GM12865 (cell line): ENCODE data around the gene R3HDM1.

Experiments
- DNase-seq: peaks from one replicate; pipeline ENCODE4 v3.0.0; 2010; ENCODE audit warnings: low read depth
- H3K4me3 ChIP-seq: 2 replicates; pipeline ENCODE4 v1.5.1; 2011; ENCODE audit warnings: mild to moderate bottlenecking, low read depth, low read length, control low read depth
- TF ChIP-seq, protein P1 (sequence below): IDR thresholded peaks from 2 replicates; pipeline ENCODE4 v1.5.1; 2011; ENCODE audit warnings: low read length, control low read depth, low read depth, inconsistent platforms; ENCODE audit not compliant: insufficient read depth; ENCODE audit errors: missing control alignments

R3HDM1 gene

DNA sequence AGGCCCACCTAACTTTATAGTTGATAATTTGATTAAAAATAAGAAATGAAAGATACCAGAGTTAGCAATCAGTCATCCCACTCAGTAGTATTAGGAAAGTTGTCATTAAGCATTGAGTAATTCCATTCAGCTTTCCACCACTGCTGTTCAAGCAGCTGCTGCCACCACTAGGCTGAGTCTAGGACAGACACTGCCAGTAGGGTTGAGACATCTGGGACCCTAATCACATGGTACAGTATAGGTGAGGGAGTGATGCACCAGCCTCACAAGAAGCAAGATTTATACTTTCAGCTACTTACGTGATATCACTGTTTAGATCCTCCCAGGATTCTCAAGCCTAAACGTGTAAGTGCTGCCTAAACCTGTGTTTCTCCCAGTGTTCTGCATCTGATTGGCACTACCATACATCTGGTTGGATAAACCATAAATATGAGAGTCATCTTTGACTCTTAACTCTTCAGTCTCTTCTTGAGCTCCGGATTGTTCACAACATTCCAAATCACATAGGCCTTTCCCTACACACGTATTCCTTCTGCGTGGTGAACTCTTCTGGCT lies 213.6 kb downstream of the R3HDM1 start:
- TF ChIP-seq, protein P1, sequence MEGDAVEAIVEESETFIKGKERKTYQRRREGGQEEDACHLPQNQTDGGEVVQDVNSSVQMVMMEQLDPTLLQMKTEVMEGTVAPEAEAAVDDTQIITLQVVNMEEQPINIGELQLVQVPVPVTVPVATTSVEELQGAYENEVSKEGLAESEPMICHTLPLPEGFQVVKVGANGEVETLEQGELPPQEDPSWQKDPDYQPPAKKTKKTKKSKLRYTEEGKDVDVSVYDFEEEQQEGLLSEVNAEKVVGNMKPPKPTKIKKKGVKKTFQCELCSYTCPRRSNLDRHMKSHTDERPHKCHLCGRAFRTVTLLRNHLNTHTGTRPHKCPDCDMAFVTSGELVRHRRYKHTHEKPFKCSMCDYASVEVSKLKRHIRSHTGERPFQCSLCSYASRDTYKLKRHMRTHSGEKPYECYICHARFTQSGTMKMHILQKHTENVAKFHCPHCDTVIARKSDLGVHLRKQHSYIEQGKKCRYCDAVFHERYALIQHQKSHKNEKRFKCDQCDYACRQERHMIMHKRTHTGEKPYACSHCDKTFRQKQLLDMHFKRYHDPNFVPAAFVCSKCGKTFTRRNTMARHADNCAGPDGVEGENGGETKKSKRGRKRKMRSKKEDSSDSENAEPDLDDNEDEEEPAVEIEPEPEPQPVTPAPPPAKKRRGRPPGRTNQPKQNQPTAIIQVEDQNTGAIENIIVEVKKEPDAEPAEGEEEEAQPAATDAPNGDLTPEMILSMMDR, result no peak
- peak; percentile 42 for DNase-seq

DNA sequence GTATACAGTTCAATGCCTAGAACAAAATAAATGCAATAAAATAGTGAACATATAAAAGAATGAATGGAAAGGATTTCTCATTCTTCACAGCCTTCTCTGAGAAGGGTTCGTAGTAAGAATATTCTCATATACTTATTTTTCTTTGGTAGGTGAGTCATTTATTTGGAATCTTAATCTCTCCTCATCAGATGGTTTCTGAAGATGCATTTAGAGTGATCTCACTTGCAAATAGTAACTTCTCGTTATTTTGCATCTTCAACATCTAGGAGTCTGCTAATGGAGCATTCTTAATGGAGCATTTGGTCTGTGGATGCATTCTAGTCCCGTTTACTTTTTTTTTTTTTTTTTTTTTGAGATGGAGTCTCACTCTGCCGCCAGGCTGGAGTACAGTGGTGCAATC lies 214.3 kb downstream of the R3HDM1 start:
- no peak for DNase-seq
- no peak overlapping the region for H3K4me3 ChIP-seq
- TF ChIP-seq, protein P1, result no peak

More for the DNA sequence above, 213.6 kb downstream of the R3HDM1 start:
- H3K4me3 ChIP-seq, result no peak overlapping the region

DNA sequence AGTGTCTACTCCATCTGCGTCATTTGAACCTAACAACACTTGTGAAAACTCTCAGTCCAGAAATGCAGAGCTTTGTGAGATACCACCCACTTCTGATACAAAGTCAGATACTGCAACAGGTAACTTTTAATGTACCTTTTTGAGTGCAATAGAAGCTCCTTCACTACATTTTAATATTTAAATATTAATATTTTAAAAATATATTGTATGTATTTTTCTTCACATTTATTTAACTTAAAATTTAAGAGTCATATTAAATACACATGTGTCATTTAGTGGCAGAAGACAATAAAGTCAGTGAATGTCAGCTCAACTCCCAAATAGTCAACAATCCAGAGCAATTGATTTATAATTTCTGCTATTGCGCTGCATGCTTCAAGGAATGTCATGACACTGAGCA lies 224.3 kb downstream of the R3HDM1 start:
- no peak for DNase-seq
- H3K4me3 ChIP-seq, result no peak overlapping the region
- TF ChIP-seq, protein P1, result no peak

DNA sequence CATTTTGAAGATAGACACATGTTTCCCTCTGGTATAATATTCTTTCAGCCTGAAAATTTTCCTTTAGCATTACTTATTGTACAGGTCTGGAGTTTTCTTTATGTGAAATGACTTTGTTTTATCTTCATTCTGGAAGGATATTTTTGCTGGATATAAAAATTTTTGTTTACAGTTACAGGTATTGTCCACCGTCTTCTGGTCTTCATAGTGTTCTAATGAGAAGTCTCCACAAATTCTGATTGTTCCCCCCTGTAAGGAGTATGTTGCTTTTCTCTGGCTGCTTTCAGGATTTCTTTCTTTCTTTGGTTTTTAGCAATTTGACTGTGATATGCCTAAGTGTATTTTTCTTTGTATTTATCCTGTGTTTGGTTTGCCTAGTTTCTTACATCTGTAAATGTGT lies 225.4 kb downstream of the R3HDM1 start:
- H3K4me3 ChIP-seq, result no peak overlapping the region
- no peak for DNase-seq
- TF ChIP-seq, protein P1, result no peak

DNA sequence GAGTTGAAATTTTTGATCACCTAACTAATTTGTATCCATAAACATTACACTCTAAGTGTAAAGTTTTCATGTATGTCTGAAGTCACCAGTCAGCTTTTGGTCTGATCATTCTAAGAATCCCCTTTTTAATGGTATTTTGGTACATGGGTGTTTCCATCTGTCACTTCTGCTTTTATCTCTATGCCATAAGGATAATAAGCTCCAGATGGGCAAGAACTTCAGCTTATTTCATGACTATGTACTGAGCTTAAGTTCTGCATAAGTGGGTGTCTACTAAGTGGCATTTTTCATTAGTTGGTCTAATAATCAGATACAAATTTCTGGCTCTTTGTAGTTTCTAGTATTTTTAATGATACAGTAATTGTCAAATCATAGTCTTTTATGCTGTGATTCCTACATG lies 230.7 kb downstream of the R3HDM1 start:
- TF ChIP-seq, protein P1, result no peak
- DNase-seq, result no peak
- no peak overlapping the region for H3K4me3 ChIP-seq

- TF ChIP-seq, protein P1, result no peak
- no peak overlapping the region for H3K4me3 ChIP-seq
- no peak for DNase-seq
Observed at GRCh38 chr2:135762530-135762929, 231.2 kb downstream of the R3HDM1 start.

- TF ChIP-seq, protein P1, result no peak
- DNase-seq, result no peak
- no peak overlapping the region for H3K4me3 ChIP-seq
Observed at GRCh38 chr2:135768863-135769262, 237.6 kb downstream of the R3HDM1 start.
